B cell (primary cell): Measurements from ENCODE around the gene HMBS.

Experiments used
- EZH2 ChIP-seq: IDR thresholded peaks from 2 replicates; pipeline ENCODE4 v1.6.1; 2012; ENCODE audit warnings: borderline replicate concordance, low read depth, mild to moderate bottlenecking, moderate library complexity, low read length; ENCODE audit not compliant: insufficient read depth, poor library complexity, severe bottlenecking
- TF ChIP-seq, protein P1 (sequence below): fragments of 200-600 bp; IDR thresholded peaks from one replicate; pipeline ENCODE4 v1.8.0; 2022; ENCODE audit warnings: antibody characterized with exemption, mild to moderate bottlenecking

- TF ChIP-seq, protein P1, sequence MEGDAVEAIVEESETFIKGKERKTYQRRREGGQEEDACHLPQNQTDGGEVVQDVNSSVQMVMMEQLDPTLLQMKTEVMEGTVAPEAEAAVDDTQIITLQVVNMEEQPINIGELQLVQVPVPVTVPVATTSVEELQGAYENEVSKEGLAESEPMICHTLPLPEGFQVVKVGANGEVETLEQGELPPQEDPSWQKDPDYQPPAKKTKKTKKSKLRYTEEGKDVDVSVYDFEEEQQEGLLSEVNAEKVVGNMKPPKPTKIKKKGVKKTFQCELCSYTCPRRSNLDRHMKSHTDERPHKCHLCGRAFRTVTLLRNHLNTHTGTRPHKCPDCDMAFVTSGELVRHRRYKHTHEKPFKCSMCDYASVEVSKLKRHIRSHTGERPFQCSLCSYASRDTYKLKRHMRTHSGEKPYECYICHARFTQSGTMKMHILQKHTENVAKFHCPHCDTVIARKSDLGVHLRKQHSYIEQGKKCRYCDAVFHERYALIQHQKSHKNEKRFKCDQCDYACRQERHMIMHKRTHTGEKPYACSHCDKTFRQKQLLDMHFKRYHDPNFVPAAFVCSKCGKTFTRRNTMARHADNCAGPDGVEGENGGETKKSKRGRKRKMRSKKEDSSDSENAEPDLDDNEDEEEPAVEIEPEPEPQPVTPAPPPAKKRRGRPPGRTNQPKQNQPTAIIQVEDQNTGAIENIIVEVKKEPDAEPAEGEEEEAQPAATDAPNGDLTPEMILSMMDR, result no peak
- TF ChIP-seq EZH2, result no peak
These were observed 16.5 kb downstream of the HMBS start for GRCh38 chr11:119100994-119101758.
